Right lobe of liver (tissue), 4 donors: Measurements from ENCODE around the gene RELN.

Source experiments
- CTCF ChIP-seq, 4 donors: fragments of 200-600 bp in 3 of 4; fragments of 450-650 bp in 1 of 4; IDR thresholded peaks; one replicate each; pipeline versions ENCODE4 v1.5.1 to v1.8.0; 2016 to 2022; ENCODE audit warnings: antibody characterized with exemption in 4 of 4, mild to moderate bottlenecking in 2 of 4
- POLR2A ChIP-seq: fragments of 450-650 bp; IDR thresholded peaks from one replicate; pipeline ENCODE4 v1.6.1; 2017; ENCODE audit warnings: antibody characterized with exemption, mild to moderate bottlenecking
- donor health status: DM: no; HTN: no; CAD: no.
- donor health status: DM: no; HTN: no; CAD: no.
- donor health status: DM: no; HTN: yes; CAD: no.

GRCh38 chr7:103541026-103541425 is 448.4 kb downstream of the RELN start:
- no peak for TF ChIP-seq CTCF (IDR thresholded peaks at IDR 0.05)
- no peak for TF ChIP-seq POLR2A
